GM19395 (cell line): Measurements from ENCODE around the gene NELL1.
"Not testable (repeated sequence)": the region's sequence is repeated elsewhere in the genome, so short reads cannot be mapped to it uniquely, and the experiment has no call there.

Source experiments
- ATAC-seq: cut with Tn5 transposase; IDR thresholded peaks from one replicate; pipeline ENCODE4 v1.9.1; 2021; ENCODE audit warnings: mild to moderate bottlenecking, moderate library complexity; ENCODE audit not compliant: unreplicated experiment

Gene NELL1

DNA sequence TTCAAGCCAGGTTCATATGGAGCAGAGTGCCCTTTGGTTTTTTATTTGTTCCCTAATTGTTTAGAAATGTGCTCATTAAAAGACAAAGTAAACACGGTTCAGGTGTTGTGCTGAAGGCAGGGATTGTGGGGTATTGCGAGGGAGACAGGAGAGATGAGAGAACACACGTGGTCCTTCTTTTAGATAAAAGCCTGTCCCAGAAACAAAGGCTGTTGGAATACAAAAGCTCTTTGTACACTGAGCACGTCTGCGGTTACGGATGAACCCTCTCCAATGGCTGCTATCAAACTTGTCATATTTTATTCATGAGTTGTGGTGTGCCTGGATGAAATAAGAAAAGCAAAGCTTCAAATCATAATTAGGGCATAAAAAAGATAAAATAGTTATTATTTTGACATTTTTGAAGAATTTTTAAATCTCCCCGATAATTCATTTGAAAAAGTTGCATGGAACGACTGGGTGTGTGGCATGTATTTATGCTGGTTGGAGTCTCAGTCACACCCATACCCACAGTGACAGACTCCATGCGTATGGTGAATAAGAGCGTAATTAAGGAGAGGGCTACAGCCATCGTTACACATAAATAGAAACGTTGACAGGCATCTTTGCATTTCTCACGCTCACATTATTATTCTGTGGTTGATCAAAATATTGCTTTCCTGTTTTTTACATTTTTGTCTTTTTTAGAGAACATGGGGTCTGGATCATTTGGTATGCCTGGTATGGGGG is 92.9 kb downstream of the NELL1 start:
- no peak for ATAC-seq

- ATAC-seq = no peak
These were observed 93.6 kb downstream of the NELL1 start for GRCh38 chr11:20762980-20763379.

DNA sequence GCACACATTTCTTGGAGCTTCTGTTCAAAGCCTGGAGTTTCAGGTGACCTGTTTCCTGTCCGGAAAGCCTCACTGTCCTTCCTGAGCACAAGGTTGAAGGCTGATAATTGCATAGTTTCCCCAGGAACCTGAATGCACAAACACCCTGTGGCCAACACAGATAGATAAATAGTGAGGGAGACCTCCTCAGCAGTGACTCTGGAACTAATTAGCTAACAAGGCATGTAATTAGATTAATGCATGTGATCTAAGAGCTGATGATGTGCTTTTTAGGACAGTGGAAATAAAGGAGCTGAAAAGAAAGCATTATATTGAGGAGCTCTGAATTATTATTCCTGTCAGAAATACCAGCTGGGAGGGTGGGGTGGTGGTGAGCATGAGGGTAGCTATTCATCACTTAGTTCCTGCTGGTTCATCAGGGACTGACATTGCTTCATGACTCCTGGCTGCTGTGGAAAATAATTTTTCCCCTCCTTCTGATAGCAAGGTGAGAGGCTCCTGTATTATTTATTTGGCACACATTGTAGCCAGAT is 101.1 kb downstream of the NELL1 start:
- ATAC-seq = no peak

- ATAC-seq = no peak
These were observed 101.6 kb downstream of the NELL1 start for GRCh38 chr11:20771026-20771425.

GRCh38 chr11:20771681-20772080 is 102.3 kb downstream of the NELL1 start:
- no peak for ATAC-seq

DNA sequence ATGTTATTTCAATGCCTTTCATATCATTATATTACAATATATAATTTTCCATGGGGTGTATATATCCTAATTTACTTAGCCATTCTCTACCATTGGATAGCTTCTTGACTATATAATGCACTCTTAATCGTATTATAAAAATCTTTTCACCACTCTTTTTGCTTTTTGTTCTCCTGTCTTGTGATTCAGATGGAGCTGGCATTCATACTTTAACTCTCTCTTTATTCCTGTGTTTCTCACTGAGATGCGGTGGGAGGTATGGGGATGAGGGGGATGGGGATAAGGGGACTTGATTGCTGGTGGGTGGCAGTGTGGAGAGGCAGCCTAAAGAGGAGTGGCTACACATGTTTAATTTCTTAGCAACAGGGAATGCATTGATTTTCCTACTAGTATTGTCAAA is 105.9 kb downstream of the NELL1 start:
- ATAC-seq = no peak

- ATAC-seq = no peak
These were observed 113.4 kb downstream of the NELL1 start for GRCh38 chr11:20782775-20783174.

- ATAC-seq = no peak
These were observed 113.8 kb downstream of the NELL1 start for GRCh38 chr11:20783220-20783619.

DNA sequence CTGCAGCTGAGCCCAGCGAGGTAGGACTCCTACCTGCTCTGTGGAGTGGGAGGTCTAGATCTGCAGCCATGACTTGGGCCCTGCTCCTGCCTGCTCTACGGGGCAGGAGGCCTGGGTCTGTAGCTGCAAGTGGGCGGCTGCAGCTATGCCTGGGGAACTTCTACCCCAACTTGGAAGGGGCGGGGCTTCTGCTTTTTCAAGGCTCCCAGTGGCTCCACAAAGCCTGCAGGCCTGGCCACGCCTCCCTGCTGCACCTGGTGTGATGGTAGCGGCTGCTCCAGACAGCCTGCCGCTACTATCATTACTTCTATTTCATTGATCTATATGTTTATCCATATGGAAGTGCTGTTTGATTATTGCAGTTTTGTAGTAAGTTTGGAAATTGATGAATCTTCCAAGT is 121.2 kb downstream of the NELL1 start:
- no peak for ATAC-seq

DNA sequence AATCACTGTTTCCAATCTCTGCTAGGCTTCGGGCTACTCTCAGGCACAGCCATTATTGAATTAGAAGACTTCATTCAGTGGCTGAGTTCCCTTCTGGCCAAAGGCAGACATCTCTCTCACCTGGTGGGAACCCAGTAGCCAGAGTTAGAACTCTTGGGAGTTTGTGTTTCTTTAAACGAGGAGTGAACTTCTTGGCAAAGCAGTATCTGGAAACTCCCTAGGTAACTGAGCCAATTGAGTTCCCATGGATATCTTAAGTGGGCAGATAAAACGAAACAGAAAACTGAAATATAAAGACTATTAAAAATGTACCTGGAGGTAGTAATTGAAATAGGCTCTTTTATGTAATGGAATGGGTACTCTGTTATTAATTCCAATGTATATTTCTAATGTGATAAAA is 125.6 kb downstream of the NELL1 start:
- no peak for ATAC-seq

DNA sequence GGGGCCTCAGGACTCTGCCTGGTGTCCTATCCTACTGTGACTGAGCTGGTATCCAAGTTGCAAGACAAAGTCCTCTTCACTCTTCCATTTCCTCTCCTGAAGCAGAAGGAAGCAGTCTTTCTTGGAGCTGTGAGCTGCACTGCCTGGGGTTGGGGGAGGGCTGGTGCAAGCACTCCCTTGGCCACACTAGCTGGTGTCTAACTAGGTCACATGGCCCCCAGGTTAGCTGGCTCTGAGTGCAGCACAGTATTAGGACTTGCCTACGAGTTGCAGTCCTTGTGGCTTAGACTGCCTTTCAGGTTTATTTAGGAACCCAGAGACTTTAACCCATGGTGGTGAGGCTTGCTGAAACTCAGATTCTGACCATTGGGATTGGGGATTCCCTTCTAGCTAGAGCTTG is 138.9 kb downstream of the NELL1 start:
- ATAC-seq = no peak

GRCh38 chr11:20821046-20821445 is 151.7 kb downstream of the NELL1 start:
- ATAC-seq = no peak

DNA sequence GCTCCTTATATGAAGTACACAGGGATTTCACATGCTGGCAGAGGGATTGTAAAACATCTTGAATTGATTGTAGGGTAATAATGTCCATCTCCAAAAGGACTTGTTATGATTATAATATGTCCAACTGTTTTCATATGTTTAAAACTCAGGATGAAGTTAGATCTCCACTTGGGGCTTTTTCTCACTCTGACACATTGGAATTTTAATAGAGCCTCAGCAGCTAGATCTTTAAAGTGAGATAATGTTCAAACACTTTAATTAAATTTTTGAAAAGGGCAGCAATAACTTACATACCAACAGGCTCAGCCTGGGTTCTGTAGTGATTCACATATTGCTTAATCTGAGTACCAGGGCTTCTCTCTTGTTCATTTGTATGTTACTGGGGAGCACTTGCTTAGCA is 152.1 kb downstream of the NELL1 start:
- no peak for ATAC-seq

- ATAC-seq = no peak
These were observed 155.4 kb downstream of the NELL1 start for GRCh38 chr11:20824773-20825172.

DNA sequence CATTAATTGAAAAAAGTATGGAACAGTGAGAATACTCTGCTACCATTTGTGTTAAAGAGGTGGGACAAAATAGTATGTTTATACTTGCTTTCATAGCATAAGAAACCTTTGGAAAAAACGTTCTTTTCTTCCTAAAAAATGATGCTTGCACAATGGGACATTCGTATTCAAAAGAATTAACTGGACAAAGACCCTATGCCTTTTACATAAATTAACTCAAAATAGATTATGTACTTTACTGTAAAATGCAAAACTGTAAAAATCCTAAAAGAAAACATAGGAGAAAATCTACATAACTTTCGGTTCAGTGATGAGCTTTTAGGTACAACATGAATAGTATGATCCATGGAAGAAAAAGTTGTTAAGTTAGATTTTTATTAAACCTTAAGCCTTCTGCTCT is 166.2 kb downstream of the NELL1 start:
- ATAC-seq = no peak

GRCh38 chr11:20839231-20839630 is 169.8 kb downstream of the NELL1 start:
- no peak for ATAC-seq

DNA sequence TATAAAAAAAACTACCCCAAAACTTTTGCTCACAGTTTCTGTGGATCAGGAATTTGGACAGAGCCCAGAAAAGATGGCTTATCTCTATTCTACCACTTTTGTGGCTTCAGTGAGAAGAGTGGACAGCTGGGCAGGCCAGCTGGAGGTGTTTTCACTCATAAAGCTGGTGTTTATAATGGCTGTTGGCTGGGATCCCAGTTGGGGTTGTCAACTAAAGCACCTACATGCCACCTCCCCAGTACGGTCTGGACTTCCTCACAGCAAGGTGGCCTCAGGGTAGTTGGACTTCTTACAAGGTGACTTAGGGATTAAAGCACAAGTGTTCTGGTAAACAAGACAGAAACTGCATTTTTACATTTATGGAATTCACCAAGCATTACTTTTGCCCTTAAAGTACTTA is 171.0 kb downstream of the NELL1 start:
- no peak for ATAC-seq

DNA sequence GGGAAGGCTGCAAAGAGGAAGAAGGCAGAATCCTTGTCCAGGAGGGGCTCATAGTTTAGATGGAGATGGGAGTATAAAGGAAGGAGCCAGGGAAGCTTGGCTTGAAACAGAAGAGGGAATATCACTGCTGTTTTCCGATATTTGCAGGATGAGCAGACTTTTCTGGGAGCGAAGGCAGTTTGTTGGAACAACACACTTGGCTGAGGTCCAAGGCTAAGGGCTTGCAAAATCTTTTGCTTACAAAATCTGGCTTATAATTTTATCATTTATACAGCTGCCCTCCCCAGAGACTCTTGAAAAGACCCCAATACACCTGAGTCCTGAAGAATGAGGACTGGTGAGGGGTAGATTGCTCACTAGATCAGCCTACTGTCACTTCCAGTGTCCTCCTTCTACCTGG is 174.8 kb downstream of the NELL1 start:
- no peak for ATAC-seq

DNA sequence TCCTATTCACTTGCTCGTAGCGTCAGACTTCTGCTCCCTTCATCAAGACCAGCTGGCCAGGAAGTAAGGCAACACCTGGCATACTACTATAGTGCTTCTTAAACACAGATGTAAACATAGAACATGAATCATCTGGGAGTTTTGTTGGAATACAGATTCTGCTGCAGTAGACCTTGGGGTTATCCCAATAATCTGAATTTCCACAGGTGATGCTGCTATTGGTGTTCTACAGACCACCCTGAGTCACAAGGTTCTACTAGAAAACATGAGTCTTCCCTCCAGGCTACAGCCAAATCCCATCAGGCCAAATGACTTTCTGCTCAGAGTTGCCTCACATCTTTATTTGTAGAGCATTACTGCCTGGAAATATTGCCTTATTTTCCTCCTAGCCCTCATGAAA is 175.2 kb downstream of the NELL1 start:
- no peak for ATAC-seq

GRCh38 chr11:20854215-20854955 is 185.0 kb downstream of the NELL1 start:
- no peak for ATAC-seq

- no peak for ATAC-seq
These were observed 191.9 kb downstream of the NELL1 start for GRCh38 chr11:20861322-20861721.

DNA sequence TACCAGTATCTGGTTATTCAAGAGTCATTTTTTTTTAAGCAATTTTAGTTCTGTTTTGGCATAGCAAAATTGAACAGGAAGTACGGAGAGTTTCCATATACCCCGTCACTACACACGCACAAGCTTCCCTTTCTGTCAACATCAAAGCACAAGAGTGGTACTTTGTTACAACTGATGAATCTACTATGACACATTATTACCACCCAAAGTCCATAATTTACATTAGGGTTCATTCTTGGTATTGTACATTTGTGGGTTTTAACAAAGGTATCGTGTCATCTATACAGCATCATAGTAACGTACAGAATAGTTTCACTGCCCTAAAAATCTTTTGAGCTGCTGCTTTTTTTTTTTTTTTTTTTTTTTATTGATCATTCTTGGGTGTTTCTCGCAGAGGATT is 192.9 kb downstream of the NELL1 start:
- not testable (repeated sequence) for ATAC-seq
